ENCODE results near the gene ACTN1.
A peak's percentile ranks its signal among the peaks of the same experiment; 100 is the strongest.

The ACTN1 gene

DNA sequence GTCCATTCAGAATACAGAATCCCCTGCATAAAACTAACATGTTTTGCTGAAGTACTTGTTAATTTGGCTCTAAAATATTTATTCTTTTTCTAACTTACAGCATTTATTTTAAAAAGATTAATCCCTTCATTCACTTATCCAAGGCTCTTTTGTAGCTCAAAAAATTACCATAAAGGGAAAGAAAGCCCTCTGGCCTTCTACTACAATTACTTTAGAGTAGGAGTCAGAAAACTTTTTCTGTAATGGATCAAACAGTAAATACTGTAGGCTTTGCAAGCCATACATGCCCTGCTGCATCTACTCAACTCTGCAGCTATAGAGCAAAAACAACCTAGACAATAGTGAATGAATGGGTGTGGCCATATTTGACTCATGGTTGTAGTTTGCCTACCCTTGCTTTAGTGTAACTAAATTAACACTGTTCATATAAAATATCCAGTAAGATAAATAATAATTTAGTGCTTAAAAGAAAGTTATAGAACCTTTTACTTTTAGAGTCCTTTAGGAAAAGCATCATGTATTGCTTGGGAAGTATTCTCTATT is 112.0 kb downstream of the ACTN1 start:
- DNase-seq (ENCODE audit: low read depth), result no peak
- no peak overlapping the region for H3K4me3 ChIP-seq (ENCODE audit: low read depth, low read length)
- TF ChIP-seq, protein P1, sequence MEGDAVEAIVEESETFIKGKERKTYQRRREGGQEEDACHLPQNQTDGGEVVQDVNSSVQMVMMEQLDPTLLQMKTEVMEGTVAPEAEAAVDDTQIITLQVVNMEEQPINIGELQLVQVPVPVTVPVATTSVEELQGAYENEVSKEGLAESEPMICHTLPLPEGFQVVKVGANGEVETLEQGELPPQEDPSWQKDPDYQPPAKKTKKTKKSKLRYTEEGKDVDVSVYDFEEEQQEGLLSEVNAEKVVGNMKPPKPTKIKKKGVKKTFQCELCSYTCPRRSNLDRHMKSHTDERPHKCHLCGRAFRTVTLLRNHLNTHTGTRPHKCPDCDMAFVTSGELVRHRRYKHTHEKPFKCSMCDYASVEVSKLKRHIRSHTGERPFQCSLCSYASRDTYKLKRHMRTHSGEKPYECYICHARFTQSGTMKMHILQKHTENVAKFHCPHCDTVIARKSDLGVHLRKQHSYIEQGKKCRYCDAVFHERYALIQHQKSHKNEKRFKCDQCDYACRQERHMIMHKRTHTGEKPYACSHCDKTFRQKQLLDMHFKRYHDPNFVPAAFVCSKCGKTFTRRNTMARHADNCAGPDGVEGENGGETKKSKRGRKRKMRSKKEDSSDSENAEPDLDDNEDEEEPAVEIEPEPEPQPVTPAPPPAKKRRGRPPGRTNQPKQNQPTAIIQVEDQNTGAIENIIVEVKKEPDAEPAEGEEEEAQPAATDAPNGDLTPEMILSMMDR (IDR thresholded peaks at IDR 0.05; ENCODE audit: low read depth, low read length, missing control alignments), result no peak

- TF ChIP-seq, protein P1 (IDR thresholded peaks at IDR 0.05; ENCODE audit: low read depth, low read length, missing control alignments), result no peak
- no peak for DNase-seq (ENCODE audit: low read depth)
- no peak overlapping the region for H3K4me3 ChIP-seq (ENCODE audit: low read depth, low read length)
Measured at GRCh38 chr14:68865542-68865941, 113.6 kb downstream of the ACTN1 start.

- no peak for DNase-seq (ENCODE audit: low read depth)
- TF ChIP-seq, protein P1 (IDR thresholded peaks at IDR 0.05; ENCODE audit: low read depth, low read length, missing control alignments), result no peak
- H3K4me3 ChIP-seq (ENCODE audit: low read depth, low read length), result no peak overlapping the region
Measured at GRCh38 chr14:68864361-68864750, 114.7 kb downstream of the ACTN1 start.

- no peak for DNase-seq (ENCODE audit: low read depth)
- TF ChIP-seq, protein P1 (IDR thresholded peaks at IDR 0.05; ENCODE audit: low read depth, low read length, missing control alignments), result no peak
- no peak overlapping the region for H3K4me3 ChIP-seq (ENCODE audit: low read depth, low read length)
Measured at GRCh38 chr14:68863610-68864360, 115.3 kb downstream of the ACTN1 start.

GRCh38 chr14:68862954-68863594 is 116.0 kb downstream of the ACTN1 start:
- no peak overlapping the region for H3K4me3 ChIP-seq (ENCODE audit: low read depth, low read length)
- DNase-seq (ENCODE audit: low read depth), result peak; percentile 27
- TF ChIP-seq, protein P1 (IDR thresholded peaks at IDR 0.05; ENCODE audit: low read depth, low read length, missing control alignments), result peak; percentile 82

DNA sequence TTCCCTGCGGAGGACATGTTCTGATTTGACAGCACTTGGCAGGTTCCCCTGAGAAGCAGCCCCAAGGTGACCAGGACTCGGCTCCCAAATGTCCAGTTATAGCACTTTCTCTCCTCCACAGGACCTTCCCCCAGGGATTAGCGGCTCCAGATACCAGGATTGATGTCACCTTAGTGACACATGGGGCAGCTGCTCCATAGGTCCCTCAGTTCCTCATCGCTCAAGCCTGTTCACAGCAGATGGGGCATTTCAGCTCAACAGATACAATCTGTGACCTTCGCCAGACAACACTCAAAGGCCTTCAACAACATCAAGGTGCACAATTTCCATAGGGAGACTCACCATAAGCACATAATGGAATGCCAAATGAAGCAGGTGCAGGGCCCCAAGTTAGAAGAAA is 118.3 kb downstream of the ACTN1 start:
- TF ChIP-seq, protein P1 (IDR thresholded peaks at IDR 0.05; ENCODE audit: low read depth, low read length, missing control alignments), result no peak
- H3K4me3 ChIP-seq (ENCODE audit: low read depth, low read length), result no peak overlapping the region
- DNase-seq (ENCODE audit: low read depth), result no peak

Measured in GM12864 (cell line).